GM12878 (cell line): ENCODE measurements around the gene PBLD. TPM values are rescaled to one million over a fixed set of nuclear protein-coding genes. Genes with fewer than 3 reads are reported as not detected.

Source experiments
- ATAC-seq: fragments of 200-7000 bp; cut with Tn5 transposase; 3 replicates; pipeline ENCODE4 v1.9.1; 2020; ENCODE audit warnings: mild to moderate bottlenecking, moderate library complexity
- BruUV-seq: library from RNA; stranded (reverse); fragments of 400-500 nt; replicated peaks from 2 replicates; lab custom pipeline; 2021; lab: Mats Ljungman, UMichigan
- CTCF ChIA-PET: fragments of 300-600 bp; sonication (Branson Sonifier 250); formaldehyde crosslinking; extraction: SDS; loops from one replicate; lab custom pipeline; 2021; ENCODE audit warnings: inconsistent platforms; lab: Yijun Ruan, JAX
- POLR2A ChIA-PET: fragments of 350-600 bp; formaldehyde crosslinking; extraction: SDS; loops from one replicate; lab custom pipeline; 2021; ENCODE audit warnings: inconsistent platforms; lab: Charles Lee
- RAD21 ChIA-PET: fragments of 300-600 bp; sonication (Branson Sonifier 250); formaldehyde crosslinking; loops from one replicate; lab custom pipeline; 2023; ENCODE audit warnings: antibody characterized with exemption; ENCODE audit not compliant: unreplicated experiment; lab: Charles Lee
- SMC1A ChIA-PET: fragments of 300-600 bp; sonication (Branson Sonifier 250); formaldehyde crosslinking; loops from one replicate; lab custom pipeline; 2023; ENCODE audit not compliant: unreplicated experiment, uncharacterized antibody; lab: Charles Lee
- DNase-seq: peaks from one replicate; pipeline ENCODE4 v3.0.0-alpha.2; 2011; ENCODE audit warnings: low read depth, low spot score
- FAIRE-seq: peaks from 3 replicates; lab custom pipeline; 2011; peaks lifted over from hg19 to GRCh38; lab: Jason Lieb, UNC
- H2AFZ ChIP-seq: 2 replicates; pipeline ENCODE4 v1.6.0; 2011; ENCODE audit warnings: low read depth, low read length, control low read depth; ENCODE audit not compliant: control insufficient read depth
- H3K27ac ChIP-seq: 2 replicates; pipeline ENCODE4 v1.5.1; 2011; ENCODE audit warnings: control low read depth; ENCODE audit not compliant: control insufficient read depth, insufficient read depth
- H3K27me3 ChIP-seq, 2 experiments: replicated peaks in 1 of 2; 2 replicates each; pipeline versions ENCODE4 v1.6.0 to v1.6.1; 2011; ENCODE audit warnings: low read length in 1 of 2; ENCODE audit not compliant: control insufficient read depth in 2 of 2, insufficient read depth in 2 of 2
- H3K36me3 ChIP-seq, 2 experiments: 2 replicates each; pipeline ENCODE4 v1.5.1; 2011; ENCODE audit warnings: low read length in 1 of 2; ENCODE audit not compliant: control insufficient read depth in 2 of 2, insufficient read depth in 2 of 2
- H3K4me1 ChIP-seq: 2 replicates; pipeline ENCODE4 v1.6.1; 2011; ENCODE audit warnings: mild to moderate bottlenecking, low read length, moderate library complexity, mixed read lengths; ENCODE audit not compliant: control insufficient read depth, insufficient read depth
- H3K4me2 ChIP-seq: 2 replicates; pipeline ENCODE4 v1.6.0; 2011; ENCODE audit warnings: control low read depth; ENCODE audit not compliant: control insufficient read depth, insufficient read depth
- H3K4me3 ChIP-seq: fragments of 200-600 bp; sonication (generic); 2 replicates; pipeline ENCODE4 v1.5.1; 2016
- H3K79me2 ChIP-seq: 2 replicates; pipeline ENCODE4 v1.6.0; 2011; ENCODE audit warnings: low read length; ENCODE audit not compliant: control insufficient read depth, insufficient read depth
- H3K9ac ChIP-seq: 2 replicates; pipeline ENCODE4 v1.8.0; 2011; ENCODE audit warnings: low read length, control low read depth, mixed read lengths; ENCODE audit not compliant: control insufficient read depth, insufficient read depth
- H3K9me3 ChIP-seq: replicated peaks from 3 replicates; pipeline ENCODE4 v1.5.1; 2011; ENCODE audit warnings: mild to moderate bottlenecking, low read length; ENCODE audit not compliant: control insufficient read depth, insufficient read depth
- H4K20me1 ChIP-seq: 2 replicates; pipeline ENCODE4 v1.6.0; 2011; ENCODE audit not compliant: control insufficient read depth, insufficient read depth
- ATF7 ChIP-seq: fragments of 450-650 bp; IDR thresholded peaks from 2 replicates; pipeline ENCODE4 v1.6.1; 2016; ENCODE audit warnings: low read depth, mild to moderate bottlenecking
- BHLHE40 ChIP-seq, 2 experiments: fragments of 450-650 bp in 1 of 2; IDR thresholded peaks; 2 replicates each; pipeline ENCODE4 v1.6.1; 2011 to 2017; ENCODE audit warnings: low read depth in 2 of 2, borderline replicate concordance in 1 of 2, improper control_type of control experiment in 1 of 2, low read length in 1 of 2, mild to moderate bottlenecking in 1 of 2
- EED ChIP-seq: sonication (generic); IDR thresholded peaks from 2 replicates; pipeline ENCODE4 v1.6.1; 2016; ENCODE audit warnings: antibody characterized with exemption, low read depth
- FOXK2 ChIP-seq: fragments of 450-650 bp; IDR thresholded peaks from 2 replicates; pipeline ENCODE4 v1.6.1; 2017; ENCODE audit warnings: mild to moderate bottlenecking, moderate library complexity
- FOXM1 ChIP-seq: IDR thresholded peaks from 2 replicates; pipeline ENCODE4 v1.6.1; 2012; ENCODE audit warnings: low read depth, mild to moderate bottlenecking, inconsistent platforms, low read length, moderate library complexity
- NFYB ChIP-seq: IDR thresholded peaks from 2 replicates; pipeline ENCODE4 v1.6.1; 2011; ENCODE audit warnings: low read depth, mild to moderate bottlenecking, low read length, improper control_type of control experiment, moderate library complexity; ENCODE audit not compliant: insufficient read depth
- NRF1 ChIP-seq: conservative IDR thresholded peaks from 2 replicates; pipeline ENCODE4 v1.6.1; 2011; ENCODE audit warnings: mild to moderate bottlenecking, low read depth, low read length, improper control_type of control experiment
- RUNX3 ChIP-seq: IDR thresholded peaks from 2 replicates; pipeline ENCODE4 v1.6.1; 2012; ENCODE audit warnings: low read length, inconsistent platforms
- SMARCA5 ChIP-seq: fragments of 450-650 bp; IDR thresholded peaks from 2 replicates; pipeline ENCODE4 v1.6.1; 2017; ENCODE audit warnings: mild to moderate bottlenecking
- SREBF1 ChIP-seq: IDR thresholded peaks from 2 replicates; pipeline ENCODE4 v1.6.1; 2012; ENCODE audit warnings: mild to moderate bottlenecking, low read length
- TARDBP ChIP-seq: IDR thresholded peaks from 2 replicates; pipeline ENCODE4 v1.6.1; 2016; ENCODE audit warnings: borderline replicate concordance
- WRNIP1 ChIP-seq: IDR thresholded peaks from 2 replicates; pipeline ENCODE4 v1.6.1; 2011; ENCODE audit warnings: low read depth, low read length, improper control_type of control experiment, borderline replicate concordance
- ZNF274 ChIP-seq: IDR thresholded peaks from one replicate; pipeline ENCODE4 v1.8.0; 2011; ENCODE audit not compliant: insufficient read length, insufficient read depth
- WGBS: methylation state at CpG from one replicate; pipeline ENCODE4 v1.1.6; 2016; ENCODE audit warnings: low lambda C conversion rate; ENCODE audit not compliant: insufficient replicate concordance, insufficient coverage; ENCODE audit errors: missing lambda C conversion rate; 5-methylcytosine and 5-hydroxymethylcytosine counted together
- in situ Hi-C: fragments of 300-500 bp; cut with MboI; formaldehyde crosslinking; loops from 9 replicates; pipeline ENCODE4 v1.14.3; 2018; ENCODE audit warnings: mixed read lengths
- intact Hi-C: fragments of 100-400 bp; cut with micrococcal nuclease; formaldehyde crosslinking; loops from one replicate; pipeline ENCODE4 v1.14.2; 2022; ENCODE audit not compliant: unreplicated experiment
- polyA plus RNA-seq, 11 experiments: library from polyadenylated mRNA; depleted of rRNA in 4 of 11; unstranded in 6 of 11; stranded (reverse) in 5 of 11; fragments of >200 nt; fragmentation: Nextera tagmentation in 4 of 11; fragmentation: Illumina TruSeq in 1 of 11; extraction: Ambion mirVana in 4 of 11; extraction: Trizol in 1 of 11; gene quantifications; 1 replicate in 1 of 11; 2 replicates in 10 of 11; pipeline versions ENCODE4 v1.2.1 to v1.2.3, GENCODE V29; 2011 to 2016; ENCODE audit warnings: inconsistent platforms in 2 of 11, missing spikeins in 2 of 11, low read depth in 1 of 11
- total RNA-seq, 4 experiments: library from RNA; depleted of rRNA in 3 of 4; stranded (reverse); fragments of >200 nt in 3 of 4; fragmentation: Illumina TruSeq in 1 of 4; extraction: Trizol in 1 of 4; gene quantifications; 2 replicates each; pipeline versions ENCODE4 v1.2.1 to v1.2.3, GENCODE V29; 2013 to 2021
- TF ChIP-seq, protein P1 (sequence below): IDR thresholded peaks from 2 replicates; pipeline ENCODE4 v1.6.1; 2011; ENCODE audit warnings: mild to moderate bottlenecking, low read depth, low read length, moderate library complexity; ENCODE audit not compliant: insufficient replicate concordance
- TF ChIP-seq, protein P2 (sequence below): IDR thresholded peaks from 2 replicates; pipeline ENCODE4 v1.6.1; 2012; ENCODE audit warnings: mild to moderate bottlenecking, low read depth, low read length
- TF ChIP-seq, protein P3 (sequence below): IDR thresholded peaks from 2 replicates; pipeline ENCODE4 v1.6.1; 2012; ENCODE audit warnings: low read depth, low read length, improper control_type of control experiment
- TF ChIP-seq, protein P4 (sequence below): fragments of 450-650 bp; IDR thresholded peaks from 2 replicates; pipeline ENCODE4 v1.6.1; 2018; ENCODE audit warnings: borderline replicate concordance, mild to moderate bottlenecking; ENCODE audit not compliant: partially characterized antibody

Gene PBLD
- total and polyA plus RNA-seq, 10 of the 15 experiments (the other 5 are each of a cell fraction or from before 2014, with no cell fraction given), result 0.68 to 2.8 (median 1.7) TPM

DNA sequence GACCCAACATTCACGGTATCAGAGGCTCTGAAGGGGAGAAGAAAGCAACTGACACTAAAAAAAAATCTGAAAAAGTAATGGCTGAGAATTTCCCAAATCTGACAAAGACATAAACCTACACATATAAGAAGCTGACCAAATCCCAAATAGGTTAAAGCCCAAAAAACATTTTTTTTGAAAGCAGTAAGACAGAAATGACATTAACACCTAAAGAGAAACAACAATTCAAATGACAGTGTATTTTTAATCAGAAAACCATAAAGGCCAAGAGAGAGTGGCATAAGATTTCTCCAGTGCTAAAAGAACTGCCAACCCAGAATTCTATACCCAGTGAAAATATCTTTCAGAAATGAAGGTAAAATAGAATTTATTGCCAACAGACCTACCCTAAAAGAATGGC, 38.9 kb upstream of the PBLD start:
- Histone ChIP-seq H3K27ac (no peak overlapping the region), H3K4me1 (no peaks in the 10 kb centered on the region), H4K20me1 (no peaks in the 10 kb centered on the region), H3K9ac (no peak overlapping the region), H3K36me3 (peaks cover 0 to 9% of the 10 kb centered on the region in 2 experiments; a peak in 2 of 4 replicates), H2AFZ (no peak overlapping the region), H3K4me3 (no peak overlapping the region), H3K27me3 (no peaks in the 10 kb centered on the region), H3K79me2 (no peaks in the 10 kb centered on the region), H3K9me3 (peaks cover 14% of the 10 kb centered on the region), H3K4me2 (no peak overlapping the region)
- ChIA-PET POLR2A (no interaction called here), RAD21 (no interaction called here), CTCF (no interaction called here), SMC1A (no interaction called here)
- DNase-seq (no peak), FAIRE-seq (no peak), ATAC-seq (no peak)
- intact Hi-C loops, result no loop called here
- BruUV-seq, result no TSS peak
- WGBS, result 100% methylated on average over 1 of the region's 1 CpG
- in situ Hi-C loops, result no loop called here
- TF ChIP-seq SREBF1, result no peak
- TF ChIP-seq RUNX3, result no peak
- no peak for TF ChIP-seq TARDBP
- TF ChIP-seq BHLHE40 (IDR thresholded peaks at IDR 0.05; ENCODE audit: borderline replicate concordance in 1 of 2, low read depth in 2 of 2, low read length in 1 of 2), result no peak
- TF ChIP-seq FOXK2, result no peak
- no peak for TF ChIP-seq FOXM1
- no peak for TF ChIP-seq EED
- no peak for TF ChIP-seq ATF7
- TF ChIP-seq, protein P1, sequence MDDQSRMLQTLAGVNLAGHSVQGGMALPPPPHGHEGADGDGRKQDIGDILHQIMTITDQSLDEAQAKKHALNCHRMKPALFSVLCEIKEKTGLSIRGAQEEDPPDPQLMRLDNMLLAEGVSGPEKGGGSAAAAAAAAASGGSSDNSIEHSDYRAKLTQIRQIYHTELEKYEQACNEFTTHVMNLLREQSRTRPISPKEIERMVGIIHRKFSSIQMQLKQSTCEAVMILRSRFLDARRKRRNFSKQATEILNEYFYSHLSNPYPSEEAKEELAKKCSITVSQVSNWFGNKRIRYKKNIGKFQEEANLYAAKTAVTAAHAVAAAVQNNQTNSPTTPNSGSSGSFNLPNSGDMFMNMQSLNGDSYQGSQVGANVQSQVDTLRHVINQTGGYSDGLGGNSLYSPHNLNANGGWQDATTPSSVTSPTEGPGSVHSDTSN, result no peak
- no peak for TF ChIP-seq SMARCA5
- no peak for TF ChIP-seq NRF1
- no peak for TF ChIP-seq NFYB
- TF ChIP-seq WRNIP1, result no peak
- TF ChIP-seq, protein P2, sequence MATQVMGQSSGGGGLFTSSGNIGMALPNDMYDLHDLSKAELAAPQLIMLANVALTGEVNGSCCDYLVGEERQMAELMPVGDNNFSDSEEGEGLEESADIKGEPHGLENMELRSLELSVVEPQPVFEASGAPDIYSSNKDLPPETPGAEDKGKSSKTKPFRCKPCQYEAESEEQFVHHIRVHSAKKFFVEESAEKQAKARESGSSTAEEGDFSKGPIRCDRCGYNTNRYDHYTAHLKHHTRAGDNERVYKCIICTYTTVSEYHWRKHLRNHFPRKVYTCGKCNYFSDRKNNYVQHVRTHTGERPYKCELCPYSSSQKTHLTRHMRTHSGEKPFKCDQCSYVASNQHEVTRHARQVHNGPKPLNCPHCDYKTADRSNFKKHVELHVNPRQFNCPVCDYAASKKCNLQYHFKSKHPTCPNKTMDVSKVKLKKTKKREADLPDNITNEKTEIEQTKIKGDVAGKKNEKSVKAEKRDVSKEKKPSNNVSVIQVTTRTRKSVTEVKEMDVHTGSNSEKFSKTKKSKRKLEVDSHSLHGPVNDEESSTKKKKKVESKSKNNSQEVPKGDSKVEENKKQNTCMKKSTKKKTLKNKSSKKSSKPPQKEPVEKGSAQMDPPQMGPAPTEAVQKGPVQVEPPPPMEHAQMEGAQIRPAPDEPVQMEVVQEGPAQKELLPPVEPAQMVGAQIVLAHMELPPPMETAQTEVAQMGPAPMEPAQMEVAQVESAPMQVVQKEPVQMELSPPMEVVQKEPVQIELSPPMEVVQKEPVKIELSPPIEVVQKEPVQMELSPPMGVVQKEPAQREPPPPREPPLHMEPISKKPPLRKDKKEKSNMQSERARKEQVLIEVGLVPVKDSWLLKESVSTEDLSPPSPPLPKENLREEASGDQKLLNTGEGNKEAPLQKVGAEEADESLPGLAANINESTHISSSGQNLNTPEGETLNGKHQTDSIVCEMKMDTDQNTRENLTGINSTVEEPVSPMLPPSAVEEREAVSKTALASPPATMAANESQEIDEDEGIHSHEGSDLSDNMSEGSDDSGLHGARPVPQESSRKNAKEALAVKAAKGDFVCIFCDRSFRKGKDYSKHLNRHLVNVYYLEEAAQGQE, result no peak
- no peak for TF ChIP-seq ZNF274
- TF ChIP-seq, protein P3, sequence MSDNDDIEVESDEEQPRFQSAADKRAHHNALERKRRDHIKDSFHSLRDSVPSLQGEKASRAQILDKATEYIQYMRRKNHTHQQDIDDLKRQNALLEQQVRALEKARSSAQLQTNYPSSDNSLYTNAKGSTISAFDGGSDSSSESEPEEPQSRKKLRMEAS, result no peak
- TF ChIP-seq, protein P4, sequence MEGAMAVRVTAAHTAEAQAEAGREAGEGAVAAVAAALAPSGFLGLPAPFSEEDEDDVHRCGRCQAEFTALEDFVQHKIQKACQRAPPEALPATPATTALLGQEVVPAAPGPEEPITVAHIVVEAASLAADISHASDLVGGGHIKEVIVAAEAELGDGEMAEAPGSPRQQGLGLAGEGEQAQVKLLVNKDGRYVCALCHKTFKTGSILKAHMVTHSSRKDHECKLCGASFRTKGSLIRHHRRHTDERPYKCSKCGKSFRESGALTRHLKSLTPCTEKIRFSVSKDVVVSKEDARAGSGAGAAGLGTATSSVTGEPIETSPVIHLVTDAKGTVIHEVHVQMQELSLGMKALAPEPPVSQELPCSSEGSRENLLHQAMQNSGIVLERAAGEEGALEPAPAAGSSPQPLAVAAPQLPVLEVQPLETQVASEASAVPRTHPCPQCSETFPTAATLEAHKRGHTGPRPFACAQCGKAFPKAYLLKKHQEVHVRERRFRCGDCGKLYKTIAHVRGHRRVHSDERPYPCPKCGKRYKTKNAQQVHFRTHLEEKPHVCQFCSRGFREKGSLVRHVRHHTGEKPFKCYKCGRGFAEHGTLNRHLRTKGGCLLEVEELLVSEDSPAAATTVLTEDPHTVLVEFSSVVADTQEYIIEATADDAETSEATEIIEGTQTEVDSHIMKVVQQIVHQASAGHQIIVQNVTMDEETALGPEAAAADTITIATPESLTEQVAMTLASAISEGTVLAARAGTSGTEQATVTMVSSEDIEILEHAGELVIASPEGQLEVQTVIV, result no peak
